Astrocyte (in vitro differentiated cells and primary cell): ENCODE results near the gene CUL1. TPM values are rescaled to one million over a fixed set of nuclear protein-coding genes. Genes with fewer than 3 reads are reported as not detected.

ENCODE experiments used
- DNase-seq: peaks from one replicate; pipeline ENCODE4 v3.0.0-alpha.2; 2010; ENCODE audit warnings: low read depth
- FAIRE-seq: peaks from 2 replicates; lab custom pipeline; 2011; peaks lifted over from hg19 to GRCh38; lab: Jason Lieb, UNC
- H2AFZ ChIP-seq: 2 replicates; pipeline ENCODE4 v1.6.0; 2012; ENCODE audit warnings: low read depth, low read length, inconsistent platforms
- H3K27ac ChIP-seq: 2 replicates; pipeline ENCODE4 v1.5.1; 2011; ENCODE audit warnings: low read depth, low read length, inconsistent platforms
- H3K27me3 ChIP-seq: 2 replicates; pipeline ENCODE4 v1.6.0; 2011; ENCODE audit warnings: low read length, inconsistent platforms; ENCODE audit not compliant: insufficient read depth
- H3K36me3 ChIP-seq: 2 replicates; pipeline ENCODE4 v1.5.1; 2011; ENCODE audit warnings: low read length, inconsistent platforms; ENCODE audit not compliant: insufficient read depth
- H3K4me1 ChIP-seq: 2 replicates; pipeline ENCODE4 v1.5.1; 2011; ENCODE audit warnings: low read length, inconsistent platforms; ENCODE audit not compliant: insufficient read depth
- H3K4me2 ChIP-seq: 2 replicates; pipeline ENCODE4 v1.6.0; 2012; ENCODE audit warnings: low read length, inconsistent platforms
- H3K4me3 ChIP-seq: 2 replicates; pipeline ENCODE4 v1.5.1; 2011; ENCODE audit warnings: low read depth, mild to moderate bottlenecking, low read length, inconsistent platforms; ENCODE audit not compliant: insufficient read depth
- H3K79me2 ChIP-seq: 2 replicates; pipeline ENCODE4 v1.6.0; 2012; ENCODE audit warnings: mild to moderate bottlenecking, low read length, inconsistent platforms; ENCODE audit not compliant: insufficient read depth
- H3K9ac ChIP-seq: 2 replicates; pipeline ENCODE4 v1.6.0; 2012; ENCODE audit warnings: mild to moderate bottlenecking, low read length, inconsistent platforms
- H3K9me3 ChIP-seq: 2 replicates; pipeline ENCODE4 v1.5.1; 2012; ENCODE audit warnings: low read depth, mild to moderate bottlenecking, low read length, inconsistent platforms; ENCODE audit not compliant: insufficient read depth
- H4K20me1 ChIP-seq: 2 replicates; pipeline ENCODE4 v1.6.0; 2012; ENCODE audit warnings: low read length, inconsistent platforms; ENCODE audit not compliant: insufficient read depth
- H3K27ac Mint-ChIP-seq: one replicate; pipeline ENCODE4 v1.8.0; 2021; ENCODE audit warnings: mild to moderate bottlenecking, mixed read lengths; ENCODE audit not compliant: unreplicated experiment
- H3K27me3 Mint-ChIP-seq: one replicate; pipeline ENCODE4 v1.8.0; 2021; ENCODE audit warnings: low read depth, mixed read lengths; ENCODE audit not compliant: unreplicated experiment
- H3K36me3 Mint-ChIP-seq: one replicate; pipeline ENCODE4 v1.8.0; 2021; ENCODE audit warnings: low read depth, mixed read lengths; ENCODE audit not compliant: unreplicated experiment
- H3K4me1 Mint-ChIP-seq: one replicate; pipeline ENCODE4 v1.8.0; 2021; ENCODE audit warnings: low read depth, mixed read lengths; ENCODE audit not compliant: unreplicated experiment
- H3K4me3 Mint-ChIP-seq: one replicate; pipeline ENCODE4 v1.8.0; 2021; ENCODE audit warnings: mild to moderate bottlenecking, moderate library complexity, mixed read lengths; ENCODE audit not compliant: unreplicated experiment
- H3K9me3 Mint-ChIP-seq: one replicate; pipeline ENCODE4 v1.8.0; 2021; ENCODE audit warnings: mild to moderate bottlenecking, mixed read lengths; ENCODE audit not compliant: unreplicated experiment
- CTCF ChIP-seq: IDR thresholded peaks from 2 replicates; pipeline ENCODE4 v1.5.1; 2011; ENCODE audit warnings: low read depth, mild to moderate bottlenecking, inconsistent platforms, low read length, moderate library complexity; ENCODE audit not compliant: insufficient read depth
- EZH2 ChIP-seq: IDR thresholded peaks from 2 replicates; pipeline ENCODE4 v1.6.1; 2012; ENCODE audit warnings: mild to moderate bottlenecking, low read length, inconsistent platforms; ENCODE audit not compliant: insufficient read depth
- total RNA-seq: library from RNA; stranded (reverse); gene quantifications from 2 replicates; pipeline ENCODE4 v1.2.1, GENCODE V29; 2021

CUL1 gene
- total RNA-seq, 1 donor from 2014 or later = 60.2 TPM

- DNase-seq = no peak
- Histone ChIP-seq H3K27me3 (no peaks in the 10 kb centered on the region), H3K36me3 (no peaks in the 10 kb centered on the region), H3K4me3 (no peak overlapping the region), H2AFZ (no peak overlapping the region), H3K9me3 (no peaks in the 10 kb centered on the region), H3K9ac (no peak overlapping the region), H3K79me2 (peaks cover 34% of the 10 kb centered on the region), H3K4me1 (no peaks in the 10 kb centered on the region), H4K20me1 (no peaks in the 10 kb centered on the region), H3K4me2 (no peak overlapping the region), H3K27ac (no peak overlapping the region)
- no peak for TF ChIP-seq EZH2
- no peak for TF ChIP-seq CTCF
- Mint-ChIP-seq H3K27me3 (no peaks in the 10 kb centered on the region), H3K4me1 (no peaks in the 10 kb centered on the region), H3K36me3 (peaks cover 4% of the 10 kb centered on the region), H3K27ac (no peak overlapping the region), H3K4me3 (no peak overlapping the region), H3K9me3 (no peaks in the 10 kb centered on the region)
- FAIRE-seq = peak; percentile 39
Measured at GRCh38 chr7:148831782-148832181, 133.1 kb downstream of the CUL1 start.

GRCh38 chr7:148834605-148835004, 135.9 kb downstream of the CUL1 start:
- Histone ChIP-seq H3K9me3 (no peaks in the 10 kb centered on the region), H3K4me3 (no peak overlapping the region), H3K27me3 (no peaks in the 10 kb centered on the region), H3K4me1 (no peaks in the 10 kb centered on the region), H3K36me3 (no peaks in the 10 kb centered on the region), H3K27ac (no peak overlapping the region), H3K4me2 (no peak overlapping the region), H3K9ac (no peak overlapping the region), H2AFZ (no peak overlapping the region), H4K20me1 (no peaks in the 10 kb centered on the region), H3K79me2 (peaks cover 51% of the 10 kb centered on the region)
- Mint-ChIP-seq H3K4me1 (no peaks in the 10 kb centered on the region), H3K4me3 (no peak overlapping the region), H3K27me3 (no peaks in the 10 kb centered on the region), H3K27ac (no peak overlapping the region), H3K36me3 (peaks cover 5% of the 10 kb centered on the region), H3K9me3 (no peaks in the 10 kb centered on the region)
- no peak for FAIRE-seq
- DNase-seq = no peak
- TF ChIP-seq CTCF = no peak
- TF ChIP-seq EZH2 = no peak

GRCh38 chr7:148835854-148836253, 137.2 kb downstream of the CUL1 start:
- no peak overlapping the region for H3K4me3 Mint-ChIP-seq
- H3K9me3 ChIP-seq = no peaks in the 10 kb centered on the region
- no peak for DNase-seq
- no peaks in the 10 kb centered on the region for H3K4me1 ChIP-seq
- H3K27me3 ChIP-seq = no peaks in the 10 kb centered on the region
- no peak overlapping the region for H2AFZ ChIP-seq
- H3K27ac Mint-ChIP-seq = no peak overlapping the region
- H3K9me3 Mint-ChIP-seq = no peaks in the 10 kb centered on the region
- H3K4me3 ChIP-seq = no peak overlapping the region
- no peaks in the 10 kb centered on the region for H3K36me3 ChIP-seq
- H3K79me2 ChIP-seq = peaks cover 43% of the 10 kb centered on the region
- no peaks in the 10 kb centered on the region for H3K4me1 Mint-ChIP-seq
- no peak for FAIRE-seq
- H3K36me3 Mint-ChIP-seq = peaks cover 5% of the 10 kb centered on the region
- no peak overlapping the region for H3K27ac ChIP-seq
- TF ChIP-seq EZH2 (no peak), CTCF (no peak)
- no peak overlapping the region for H3K9ac ChIP-seq
- H3K4me2 ChIP-seq = no peak overlapping the region
- no peaks in the 10 kb centered on the region for H3K27me3 Mint-ChIP-seq
- no peaks in the 10 kb centered on the region for H4K20me1 ChIP-seq
